DND-41 (cell line): ENCODE results near the gene GALM.

ENCODE experiments used
- EZH2 ChIP-seq: IDR thresholded peaks from 3 replicates; pipeline ENCODE4 v1.6.1; 2012; ENCODE audit warnings: borderline replicate concordance, low read depth, mild to moderate bottlenecking, moderate library complexity, low read length, inconsistent platforms; ENCODE audit not compliant: severe bottlenecking
- TF ChIP-seq, protein P1 (sequence below): IDR thresholded peaks from 2 replicates; pipeline ENCODE4 v1.5.1; 2012; ENCODE audit warnings: borderline replicate concordance, low read length, moderate library complexity, mild to moderate bottlenecking; ENCODE audit not compliant: poor library complexity, severe bottlenecking; ENCODE audit errors: extremely low read depth

- TF ChIP-seq, protein P1, sequence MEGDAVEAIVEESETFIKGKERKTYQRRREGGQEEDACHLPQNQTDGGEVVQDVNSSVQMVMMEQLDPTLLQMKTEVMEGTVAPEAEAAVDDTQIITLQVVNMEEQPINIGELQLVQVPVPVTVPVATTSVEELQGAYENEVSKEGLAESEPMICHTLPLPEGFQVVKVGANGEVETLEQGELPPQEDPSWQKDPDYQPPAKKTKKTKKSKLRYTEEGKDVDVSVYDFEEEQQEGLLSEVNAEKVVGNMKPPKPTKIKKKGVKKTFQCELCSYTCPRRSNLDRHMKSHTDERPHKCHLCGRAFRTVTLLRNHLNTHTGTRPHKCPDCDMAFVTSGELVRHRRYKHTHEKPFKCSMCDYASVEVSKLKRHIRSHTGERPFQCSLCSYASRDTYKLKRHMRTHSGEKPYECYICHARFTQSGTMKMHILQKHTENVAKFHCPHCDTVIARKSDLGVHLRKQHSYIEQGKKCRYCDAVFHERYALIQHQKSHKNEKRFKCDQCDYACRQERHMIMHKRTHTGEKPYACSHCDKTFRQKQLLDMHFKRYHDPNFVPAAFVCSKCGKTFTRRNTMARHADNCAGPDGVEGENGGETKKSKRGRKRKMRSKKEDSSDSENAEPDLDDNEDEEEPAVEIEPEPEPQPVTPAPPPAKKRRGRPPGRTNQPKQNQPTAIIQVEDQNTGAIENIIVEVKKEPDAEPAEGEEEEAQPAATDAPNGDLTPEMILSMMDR = no peak
- TF ChIP-seq EZH2 = no peak
These were observed 81.1 kb downstream of the GALM start for GRCh38 chr2:38747007-38747424.
